HEK293 (cell line): ENCODE data around the gene NISCH.

Source experiments
- CTCF ChIA-PET: fragments of 350-600 bp; formaldehyde crosslinking; extraction: SDS; loops from one replicate; lab custom pipeline; 2021; ENCODE audit warnings: antibody characterized with exemption; lab: Yijun Ruan, JAX
- POLR2A ChIA-PET: fragments of 300-600 bp; formaldehyde crosslinking; extraction: SDS; loops from one replicate; lab custom pipeline; 2020; ENCODE audit warnings: antibody characterized with exemption, inconsistent platforms; lab: Yijun Ruan, JAX
- H3K27ac ChIP-seq: fragments of 200-500 bp; sonication (Bioruptor generic); 2 replicates; pipeline ENCODE4 v1.5.1; 2014; ENCODE audit warnings: low read depth, low read length, control low read depth, inconsistent platforms; ENCODE audit errors: extremely low read depth
- H3K36me3 ChIP-seq, 2 experiments: fragments of 200-500 bp in 1 of 2; sonication (Bioruptor generic) in 1 of 2; 1 replicate in 1 of 2; 2 replicates in 1 of 2; pipeline ENCODE4 v1.5.1; 2014 to 2017; ENCODE audit warnings: inconsistent platforms in 2 of 2, low read length in 2 of 2; ENCODE audit not compliant: control insufficient read depth in 2 of 2, insufficient read depth in 1 of 2
- H3K4me1 ChIP-seq: fragments of 200-500 bp; sonication (Bioruptor generic); 2 replicates; pipeline ENCODE4 v1.5.1; 2014; ENCODE audit warnings: mild to moderate bottlenecking, low read length, inconsistent platforms; ENCODE audit not compliant: control insufficient read depth, insufficient read depth
- H3K4me3 ChIP-seq: 2 replicates; pipeline ENCODE4 v1.5.1; 2011; ENCODE audit warnings: low read depth, mild to moderate bottlenecking, control low read depth, low read length, moderate library complexity
- H3K9me3 ChIP-seq: fragments of 200-500 bp; sonication (Bioruptor generic); 2 replicates; pipeline ENCODE4 v1.5.1; 2014; ENCODE audit warnings: low read depth, low read length, inconsistent platforms; ENCODE audit not compliant: control insufficient read depth, insufficient read depth
- FEZF1 ChIP-seq: fragments of 450-650 bp; formaldehyde crosslinking; IDR thresholded peaks from 2 replicates; pipeline ENCODE4 v1.5.1; 2016; ENCODE audit warnings: missing biosample characterization, missing genetic modification characterization
- ZFHX2 ChIP-seq: fragments of 450-650 bp; formaldehyde crosslinking; conservative IDR thresholded peaks from 2 replicates; pipeline ENCODE4 v1.5.1; 2016; ENCODE audit warnings: missing biosample characterization, missing genetic modification characterization
- ZFP69B ChIP-seq: fragments of 450-650 bp; formaldehyde crosslinking; IDR thresholded peaks from 2 replicates; pipeline ENCODE4 v1.5.1; 2016; ENCODE audit warnings: missing biosample characterization, missing genetic modification characterization
- ZNF133 ChIP-seq: fragments of 450-650 bp; formaldehyde crosslinking; IDR thresholded peaks from 2 replicates; pipeline ENCODE4 v1.5.1; 2016; ENCODE audit warnings: missing biosample characterization, missing genetic modification characterization
- ZNF148 ChIP-seq: fragments of 450-650 bp; formaldehyde crosslinking; IDR thresholded peaks from 2 replicates; pipeline ENCODE4 v1.5.0; 2017; ENCODE audit warnings: missing biosample characterization, missing genetic modification characterization, borderline replicate concordance
- ZNF16 ChIP-seq: fragments of 450-650 bp; formaldehyde crosslinking; IDR thresholded peaks from 2 replicates; pipeline ENCODE4 v1.5.1; 2016; ENCODE audit warnings: low read depth, missing biosample characterization, missing genetic modification characterization
- ZNF19 ChIP-seq: fragments of 450-650 bp; formaldehyde crosslinking; IDR thresholded peaks from 2 replicates; pipeline ENCODE4; 2016; ENCODE audit warnings: missing biosample characterization, missing genetic modification characterization, low read depth
- ZNF221 ChIP-seq: fragments of 450-650 bp; formaldehyde crosslinking; IDR thresholded peaks from 2 replicates; pipeline ENCODE4 v1.5.1; 2017; ENCODE audit warnings: missing biosample characterization, missing genetic modification characterization, borderline replicate concordance
- ZNF391 ChIP-seq: fragments of 450-650 bp; formaldehyde crosslinking; IDR thresholded peaks from 2 replicates; pipeline ENCODE4 v1.5.1; 2016; ENCODE audit warnings: low read depth, missing biosample characterization, missing genetic modification characterization, borderline replicate concordance
- ZNF398 ChIP-seq: fragments of 450-650 bp; formaldehyde crosslinking; IDR thresholded peaks from 2 replicates; pipeline ENCODE4 v1.5.1; 2017; ENCODE audit warnings: missing biosample characterization, missing genetic modification characterization
- ZNF404 ChIP-seq: fragments of 450-650 bp; formaldehyde crosslinking; IDR thresholded peaks from 2 replicates; pipeline ENCODE4 v1.5.1; 2017; ENCODE audit warnings: missing biosample characterization, missing genetic modification characterization
- ZNF548 ChIP-seq: fragments of 450-650 bp; formaldehyde crosslinking; IDR thresholded peaks from 2 replicates; pipeline ENCODE4 v1.5.1; 2016; ENCODE audit warnings: missing biosample characterization, missing genetic modification characterization
- ZNF555 ChIP-seq: fragments of 450-650 bp; formaldehyde crosslinking; conservative IDR thresholded peaks from 2 replicates; pipeline ENCODE4 v1.5.1; 2017; ENCODE audit warnings: missing biosample characterization, mild to moderate bottlenecking, missing genetic modification characterization, inconsistent platforms
- ZNF626 ChIP-seq: fragments of 450-650 bp; sonication (Bioruptor Pico); formaldehyde crosslinking; IDR thresholded peaks from 2 replicates; pipeline ENCODE4 v1.5.1; 2018; ENCODE audit warnings: missing biosample characterization, missing genetic modification characterization, inconsistent platforms
- TF ChIP-seq, protein P1 (sequence below): fragments of 450-650 bp; formaldehyde crosslinking; IDR thresholded peaks from 2 replicates; pipeline ENCODE4 v1.5.1; 2016; ENCODE audit warnings: missing biosample characterization, missing genetic modification characterization
- TF ChIP-seq, protein P2 (sequence below): fragments of 450-650 bp; formaldehyde crosslinking; IDR thresholded peaks from 2 replicates; pipeline ENCODE4 v1.5.1; 2017; ENCODE audit warnings: missing biosample characterization, missing genetic modification characterization
- TF ChIP-seq, protein P3 (sequence below): fragments of 450-650 bp; formaldehyde crosslinking; IDR thresholded peaks from 2 replicates; pipeline ENCODE4 v1.5.1; 2016; ENCODE audit warnings: missing biosample characterization, missing genetic modification characterization

NISCH gene

DNA sequence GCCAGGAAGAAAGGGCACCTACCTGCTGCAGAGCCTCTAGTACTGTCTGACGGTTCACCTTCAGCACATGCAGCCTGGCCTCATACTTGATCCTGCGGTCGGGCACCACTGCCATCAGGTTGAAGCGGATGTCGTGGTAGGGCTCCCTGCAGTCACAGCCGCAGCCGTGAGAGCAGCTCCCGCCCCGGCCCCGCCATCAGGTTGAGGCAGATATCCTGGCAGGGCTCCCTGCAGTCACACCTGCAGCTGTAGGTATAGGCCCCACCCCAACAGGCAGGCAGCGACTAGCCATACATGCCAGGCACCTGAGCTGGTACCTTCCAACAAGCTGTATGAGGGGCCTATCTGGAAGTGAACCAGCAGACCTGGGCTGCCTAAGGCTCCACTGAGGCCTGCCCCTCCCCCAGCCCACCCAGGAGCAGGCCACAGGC is 49.2 kb upstream of the NISCH start:
- ChIA-PET CTCF (interaction anchor here (1.3 kb wide), 1 partner anchor 22 kb away, joined by 3 read pairs; no protein-coding TSS in a partner anchor), POLR2A (interaction anchor here (0.5 kb wide), 1 partner anchor 190 kb away, joined by 3 read pairs; no protein-coding TSS in a partner anchor)

More for the DNA sequence above, 49.2 kb upstream of the NISCH start:
- TF ChIP-seq FEZF1 (tag by site-specific recombination) (no peak), ZNF398 (tag by site-specific recombination) (no peak), ZNF221 (no peak), ZNF404 (tag by site-specific recombination) (no peak), ZNF391 (tag by site-specific recombination) (no peak), ZNF133 (tag by site-specific recombination) (no peak), ZNF16 (tag by site-specific recombination) (no peak), ZNF19 (tag by site-specific recombination) (no peak), ZFP69B (tag by site-specific recombination) (no peak), ZNF148 (tag by site-specific recombination) (no peak), ZNF555 (tag by site-specific recombination) (no peak), ZFHX2 (tag by site-specific recombination) (no peak), ZNF548 (tag by site-specific recombination) (no peak), ZNF626 (tag by site-specific recombination) (no peak)
- TF ChIP-seq, protein P1, sequence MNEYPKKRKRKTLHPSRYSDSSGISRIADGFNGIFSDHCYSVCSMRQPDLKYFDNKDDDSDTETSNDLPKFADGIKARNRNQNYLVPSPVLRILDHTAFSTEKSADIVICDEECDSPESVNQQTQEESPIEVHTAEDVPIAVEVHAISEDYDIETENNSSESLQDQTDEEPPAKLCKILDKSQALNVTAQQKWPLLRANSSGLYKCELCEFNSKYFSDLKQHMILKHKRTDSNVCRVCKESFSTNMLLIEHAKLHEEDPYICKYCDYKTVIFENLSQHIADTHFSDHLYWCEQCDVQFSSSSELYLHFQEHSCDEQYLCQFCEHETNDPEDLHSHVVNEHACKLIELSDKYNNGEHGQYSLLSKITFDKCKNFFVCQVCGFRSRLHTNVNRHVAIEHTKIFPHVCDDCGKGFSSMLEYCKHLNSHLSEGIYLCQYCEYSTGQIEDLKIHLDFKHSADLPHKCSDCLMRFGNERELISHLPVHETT (tag by site-specific recombination), result no peak
- TF ChIP-seq, protein P2, sequence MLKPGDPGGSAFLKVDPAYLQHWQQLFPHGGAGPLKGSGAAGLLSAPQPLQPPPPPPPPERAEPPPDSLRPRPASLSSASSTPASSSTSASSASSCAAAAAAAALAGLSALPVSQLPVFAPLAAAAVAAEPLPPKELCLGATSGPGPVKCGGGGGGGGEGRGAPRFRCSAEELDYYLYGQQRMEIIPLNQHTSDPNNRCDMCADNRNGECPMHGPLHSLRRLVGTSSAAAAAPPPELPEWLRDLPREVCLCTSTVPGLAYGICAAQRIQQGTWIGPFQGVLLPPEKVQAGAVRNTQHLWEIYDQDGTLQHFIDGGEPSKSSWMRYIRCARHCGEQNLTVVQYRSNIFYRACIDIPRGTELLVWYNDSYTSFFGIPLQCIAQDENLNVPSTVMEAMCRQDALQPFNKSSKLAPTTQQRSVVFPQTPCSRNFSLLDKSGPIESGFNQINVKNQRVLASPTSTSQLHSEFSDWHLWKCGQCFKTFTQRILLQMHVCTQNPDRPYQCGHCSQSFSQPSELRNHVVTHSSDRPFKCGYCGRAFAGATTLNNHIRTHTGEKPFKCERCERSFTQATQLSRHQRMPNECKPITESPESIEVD (tag by site-specific recombination), result no peak
- TF ChIP-seq, protein P3, sequence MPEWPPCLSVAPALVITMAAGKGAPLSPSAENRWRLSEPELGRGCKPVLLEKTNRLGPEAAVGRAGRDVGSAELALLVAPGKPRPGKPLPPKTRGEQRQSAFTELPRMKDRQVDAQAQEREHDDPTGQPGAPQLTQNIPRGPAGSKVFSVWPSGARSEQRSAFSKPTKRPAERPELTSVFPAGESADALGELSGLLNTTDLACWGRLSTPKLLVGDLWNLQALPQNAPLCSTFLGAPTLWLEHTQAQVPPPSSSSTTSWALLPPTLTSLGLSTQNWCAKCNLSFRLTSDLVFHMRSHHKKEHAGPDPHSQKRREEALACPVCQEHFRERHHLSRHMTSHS (tag by site-specific recombination), result no peak
- Histone ChIP-seq H3K4me3 (no peak overlapping the region), H3K9me3 (no peaks in the 10 kb centered on the region), H3K36me3 (peaks cover 0 to 78% of the 10 kb centered on the region in 2 experiments; a peak in 1 of 3 replicates), H3K27ac (no peak overlapping the region), H3K4me1 (no peaks in the 10 kb centered on the region)
